Activated T-cell treated with anti-CD3 and anti-CD28 coated beads, Interleukin-2, amount 50 U/mL, for 4 hours (primary cell): Measurements from ENCODE around the gene C20orf202. TPM values are rescaled to one million over a fixed set of nuclear protein-coding genes. Genes with fewer than 3 reads are reported as not detected.
"Not testable (repeated sequence)": the region's sequence is repeated elsewhere in the genome, so short reads cannot be mapped to it uniquely, and the experiment has no call there.

ENCODE experiments used
- ATAC-seq, 2 donors: fragments of 200-7000 bp; cut with Tn5 transposase; one replicate each; pipeline ENCODE4 v1.10.0; 2021
- DNase-seq: peaks from one replicate; pipeline ENCODE4 v3.0.0-alpha.2; 2020
- H3K27me3 Mint-ChIP-seq: one replicate; pipeline ENCODE4 v1.8.0; 2021; ENCODE audit warnings: low read depth, mixed read lengths
- H3K36me3 Mint-ChIP-seq: one replicate; pipeline ENCODE4 v1.8.0; 2022; ENCODE audit warnings: mixed read lengths; ENCODE audit not compliant: insufficient read depth
- H3K4me1 Mint-ChIP-seq: one replicate; pipeline ENCODE4 v1.8.0; 2021; ENCODE audit warnings: low read depth, mixed read lengths
- H3K4me3 Mint-ChIP-seq: one replicate; pipeline ENCODE4 v1.8.0; 2021; ENCODE audit warnings: mild to moderate bottlenecking, moderate library complexity, mixed read lengths
- H3K9me3 Mint-ChIP-seq: one replicate; pipeline ENCODE4 v1.8.0; 2021; ENCODE audit warnings: mixed read lengths
- total RNA-seq, 3 donors: library from RNA; stranded (reverse); gene quantifications; one replicate each; pipeline ENCODE4 v1.2.1, GENCODE V29; 2021

Gene C20orf202
- total RNA-seq, 3 donors from 2014 or later: not detected

DNA sequence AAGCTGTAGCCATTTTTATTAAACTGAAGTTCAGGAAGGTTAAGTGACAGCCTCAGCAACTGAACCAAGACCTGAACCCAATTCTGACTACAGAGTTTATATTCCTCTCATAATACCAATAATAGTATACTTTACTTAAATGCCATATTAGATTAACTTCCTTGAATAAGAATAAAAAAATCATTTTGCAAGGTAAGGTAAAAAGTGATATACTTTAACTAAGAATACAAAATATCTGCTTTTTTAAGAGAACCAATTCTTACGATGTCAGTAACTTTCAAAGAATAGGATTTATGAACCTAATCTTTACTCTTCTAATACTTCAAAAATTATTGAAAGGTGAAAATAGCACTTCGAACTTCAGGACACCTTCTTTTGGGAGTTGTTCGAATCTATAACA lies 26.3 kb downstream of the C20orf202 start:
- Mint-ChIP-seq H3K9me3 (no peaks in the 10 kb centered on the region), H3K27me3 (peaks cover 10% of the 10 kb centered on the region), H3K4me3 (no peak overlapping the region), H3K36me3 (no peaks in the 10 kb centered on the region), H3K4me1 (peaks cover 7% of the 10 kb centered on the region)
- DNase-seq: no peak
- ATAC-seq: no peak

DNA sequence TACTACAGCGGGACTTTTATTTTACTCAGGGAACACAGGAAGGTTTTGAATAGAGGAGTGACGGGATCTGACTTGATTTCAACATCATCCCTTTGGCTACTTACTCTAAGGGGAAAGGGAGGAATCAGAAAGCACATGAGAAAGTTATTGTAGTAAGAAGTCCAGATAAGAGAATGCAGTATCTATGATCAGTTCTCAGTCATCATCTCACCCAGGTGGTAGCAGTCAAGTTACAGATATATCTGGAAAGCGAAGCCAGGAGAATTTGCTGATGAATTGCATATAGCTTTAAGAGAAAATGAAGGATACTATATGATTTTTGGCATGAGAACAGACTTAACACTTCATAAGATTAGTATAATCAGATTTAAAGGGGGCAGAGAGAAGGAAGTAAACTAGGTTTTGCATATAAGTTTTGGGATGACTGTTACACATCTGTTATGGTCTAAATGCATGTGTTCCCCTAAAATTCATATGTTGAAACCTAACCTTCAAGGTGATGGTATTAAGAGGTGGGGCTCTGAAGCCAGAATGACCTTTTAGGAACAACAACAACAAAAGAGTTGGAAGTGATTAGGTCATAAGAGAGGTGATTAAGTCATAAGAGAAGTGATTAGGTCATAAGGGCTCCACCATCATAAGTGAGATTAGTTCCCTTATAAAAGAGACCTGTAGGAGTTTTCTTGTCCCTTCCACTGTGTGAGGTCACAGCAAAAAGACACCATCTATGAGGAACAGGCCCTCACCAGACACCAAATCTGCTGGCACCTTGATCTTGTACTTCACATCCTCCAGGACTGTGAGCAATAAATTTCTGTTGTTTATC lies 29.2 kb downstream of the C20orf202 start:
- H3K27me3 Mint-ChIP-seq: peaks cover 13% of the 10 kb centered on the region
- ATAC-seq: no peak
- H3K4me1 Mint-ChIP-seq: peaks cover 1% of the 10 kb centered on the region
- no peak for DNase-seq
- H3K36me3 Mint-ChIP-seq: no peaks in the 10 kb centered on the region
- H3K4me3 Mint-ChIP-seq: no peak overlapping the region
- H3K9me3 Mint-ChIP-seq: no peaks in the 10 kb centered on the region

DNA sequence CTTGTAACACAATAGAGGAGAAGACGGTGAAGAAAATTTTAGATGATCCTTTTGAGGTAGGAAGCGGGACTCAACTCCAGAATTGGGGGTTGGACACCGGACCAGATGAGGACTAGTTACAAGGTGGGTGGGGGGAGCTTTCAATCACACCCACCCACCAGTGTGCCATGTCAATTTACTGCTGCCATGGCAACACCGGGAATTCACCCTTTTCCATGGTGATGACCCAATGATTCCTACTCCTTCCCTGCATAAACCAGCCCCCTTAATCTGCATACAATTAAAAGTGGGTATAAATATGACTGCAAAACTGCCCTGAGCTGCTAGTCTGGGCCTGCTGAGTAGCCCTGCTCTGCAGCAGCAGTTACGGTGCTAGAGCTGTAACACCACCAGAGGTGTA lies 37.3 kb downstream of the C20orf202 start:
- H3K36me3 Mint-ChIP-seq: no peaks in the 10 kb centered on the region
- DNase-seq (no peak), ATAC-seq (no peak)
- no peak overlapping the region for H3K4me3 Mint-ChIP-seq
- H3K9me3 Mint-ChIP-seq: no peaks in the 10 kb centered on the region
- H3K27me3 Mint-ChIP-seq: peaks cover 14% of the 10 kb centered on the region
- no peaks in the 10 kb centered on the region for H3K4me1 Mint-ChIP-seq

DNA sequence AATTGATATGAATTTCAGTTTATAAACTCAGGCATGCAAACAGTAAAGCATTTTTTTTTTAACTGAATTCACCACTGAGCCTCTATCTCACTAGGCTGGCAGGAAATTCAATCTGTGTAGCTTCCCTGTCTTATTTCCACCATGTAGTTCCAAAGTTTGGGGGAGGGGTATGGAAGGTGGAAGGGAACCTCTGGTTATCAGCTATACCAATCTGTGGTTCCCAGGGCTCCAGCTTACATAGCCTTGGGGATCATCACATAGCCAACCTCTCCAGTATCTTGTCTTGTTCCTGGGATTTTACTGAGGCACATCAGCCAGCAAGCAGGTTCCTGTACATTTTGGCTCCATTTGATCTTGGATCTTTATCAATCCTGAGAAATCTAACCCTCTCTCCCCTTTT lies 38.2 kb downstream of the C20orf202 start:
- Mint-ChIP-seq H3K9me3 (no peaks in the 10 kb centered on the region), H3K4me3 (no peak overlapping the region), H3K36me3 (no peaks in the 10 kb centered on the region), H3K27me3 (peaks cover 9% of the 10 kb centered on the region), H3K4me1 (no peaks in the 10 kb centered on the region)
- ATAC-seq (no peak), DNase-seq (no peak)

DNA sequence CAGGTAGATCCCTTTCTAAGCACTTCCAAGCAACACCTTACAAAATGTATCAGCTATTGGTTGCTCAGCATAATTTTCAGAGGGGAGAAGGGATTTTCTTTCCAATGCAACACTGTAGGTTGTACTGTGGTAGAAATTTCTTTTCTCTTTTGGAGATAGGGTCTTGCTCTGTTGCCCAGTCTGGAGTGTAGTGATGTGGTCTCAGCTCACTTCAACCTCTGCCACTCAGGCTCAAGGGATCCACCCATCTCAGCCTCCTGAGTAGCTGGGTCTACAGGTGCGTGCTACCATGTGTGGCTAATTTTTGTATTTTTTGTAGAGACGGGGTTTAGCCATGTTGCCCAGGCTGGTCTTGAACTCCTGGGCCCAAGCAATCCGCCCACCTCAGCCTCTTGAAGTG lies 38.8 kb downstream of the C20orf202 start:
- Mint-ChIP-seq H3K27me3 (peaks cover 9% of the 10 kb centered on the region), H3K9me3 (no peaks in the 10 kb centered on the region), H3K36me3 (no peaks in the 10 kb centered on the region)

DNA sequence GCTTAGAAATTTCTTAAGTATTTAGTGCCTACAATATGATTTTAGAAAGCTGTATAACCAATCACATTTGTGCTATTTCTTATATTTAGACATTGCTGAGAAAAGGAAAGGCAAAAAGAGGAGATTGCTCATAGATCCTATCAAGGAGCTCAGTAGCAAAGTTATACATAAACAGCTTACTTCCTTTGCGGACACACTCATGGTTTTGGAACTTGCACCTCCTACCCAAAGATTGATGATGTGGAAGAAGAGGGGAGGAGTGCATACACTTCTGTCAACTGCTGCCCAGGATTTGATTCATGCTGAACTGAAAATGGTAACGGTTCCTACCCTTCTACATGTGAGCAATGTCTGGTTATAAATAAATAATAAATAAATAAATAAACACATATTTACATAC lies 39.3 kb downstream of the C20orf202 start:
- no peaks in the 10 kb centered on the region for H3K9me3 Mint-ChIP-seq
- H3K36me3 Mint-ChIP-seq: no peaks in the 10 kb centered on the region
- H3K27me3 Mint-ChIP-seq: peaks cover 9% of the 10 kb centered on the region
- H3K4me1 Mint-ChIP-seq: no peaks in the 10 kb centered on the region
- H3K4me3 Mint-ChIP-seq: no peak overlapping the region
- ATAC-seq (peak; percentile 43 to 59), DNase-seq (no peak)

More for the DNA sequence above, 38.8 kb downstream of the C20orf202 start:
- no peak for ATAC-seq
- Mint-ChIP-seq H3K4me3 (no peak overlapping the region), H3K4me1 (no peaks in the 10 kb centered on the region)
- DNase-seq: no peak

DNA sequence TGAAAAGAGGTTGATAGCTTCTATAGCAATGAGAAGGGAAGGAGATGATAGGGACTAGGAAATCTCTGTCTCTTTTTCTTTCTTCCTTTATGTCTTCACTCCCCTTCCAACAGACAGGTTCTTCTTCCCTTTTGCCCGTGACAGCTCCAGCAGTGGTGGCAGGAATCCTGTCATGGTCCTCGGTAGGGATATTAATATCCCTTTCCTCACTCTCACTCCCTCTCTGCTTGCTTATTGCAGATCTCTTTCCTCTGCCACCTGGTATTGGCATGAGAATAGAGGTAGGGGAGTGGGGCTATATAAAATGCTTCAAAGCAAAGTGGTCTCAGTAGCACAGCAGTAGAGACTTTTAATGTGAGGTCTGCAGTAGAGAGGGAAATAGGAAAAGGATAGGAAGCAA lies 42.3 kb downstream of the C20orf202 start:
- Mint-ChIP-seq H3K9me3 (no peaks in the 10 kb centered on the region), H3K4me1 (no peaks in the 10 kb centered on the region), H3K36me3 (no peaks in the 10 kb centered on the region), H3K27me3 (peaks cover 3% of the 10 kb centered on the region), H3K4me3 (no peak overlapping the region)
- DNase-seq (no peak), ATAC-seq (no peak)

DNA sequence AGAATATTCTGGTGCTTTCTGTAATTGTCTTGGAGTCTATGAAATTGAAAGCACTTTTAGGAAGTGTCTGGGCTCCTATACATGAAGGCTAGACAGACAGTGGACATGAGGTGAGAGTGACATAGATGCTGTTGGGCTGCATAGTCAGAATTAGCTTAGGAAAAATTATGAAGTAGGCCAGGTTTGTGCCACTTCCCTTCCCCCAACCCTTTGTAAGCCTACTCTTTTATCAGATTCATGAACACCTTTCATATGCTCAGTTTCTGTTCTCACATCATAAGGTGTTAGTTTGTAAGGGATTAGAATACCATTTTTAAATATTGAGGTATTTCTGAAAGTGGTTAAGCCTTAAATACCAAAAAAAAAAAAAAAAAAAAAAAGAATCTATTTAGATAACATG lies 44.4 kb downstream of the C20orf202 start:
- no peak for DNase-seq
- Mint-ChIP-seq H3K9me3 (peaks cover 3% of the 10 kb centered on the region), H3K4me3 (no peak overlapping the region), H3K27me3 (peaks cover 2% of the 10 kb centered on the region), H3K36me3 (no peaks in the 10 kb centered on the region), H3K4me1 (peaks cover 7% of the 10 kb centered on the region)
- ATAC-seq: no peak

DNA sequence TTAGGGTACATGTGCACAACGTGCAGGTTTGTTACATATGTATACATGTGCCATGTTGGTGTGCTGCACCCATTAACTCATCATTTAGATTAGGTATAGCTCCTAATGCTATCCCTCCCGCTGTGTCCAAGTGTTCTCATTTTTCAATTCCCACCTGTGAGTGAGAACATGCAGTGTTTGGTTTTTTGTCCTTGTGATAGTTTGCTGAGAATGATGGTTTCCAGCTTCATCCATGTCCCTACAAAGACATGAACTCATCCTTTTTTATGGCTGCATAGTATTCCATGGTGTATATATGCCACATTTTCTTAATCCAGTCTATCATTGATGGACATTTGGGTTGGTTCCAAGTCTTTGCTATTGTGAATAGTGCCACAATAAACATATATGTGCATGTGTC lies 47.0 kb downstream of the C20orf202 start:
- H3K36me3 Mint-ChIP-seq, DNase-seq, H3K27me3 Mint-ChIP-seq, ATAC-seq, H3K9me3 Mint-ChIP-seq, H3K4me1 Mint-ChIP-seq, H3K4me3 Mint-ChIP-seq: not testable (repeated sequence)

DNA sequence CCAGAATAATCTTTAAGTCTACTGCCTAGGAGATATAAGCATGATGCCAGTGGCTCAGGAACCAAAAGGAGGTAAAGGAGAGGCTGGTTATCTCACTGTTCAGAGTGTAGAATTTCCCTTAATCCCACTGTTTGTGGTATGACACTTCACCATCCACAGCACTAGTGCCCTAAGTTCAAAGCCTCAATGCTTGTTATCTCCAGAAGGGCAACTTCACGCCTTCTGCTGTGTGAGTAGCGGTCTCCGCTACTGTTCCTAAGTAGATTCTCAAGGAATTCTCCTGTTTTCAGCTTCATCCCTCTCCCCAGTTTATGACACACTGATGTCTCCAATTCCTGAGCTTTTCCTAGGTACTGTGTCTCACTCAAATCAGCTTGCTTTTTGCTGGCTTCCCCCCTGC lies 49.2 kb downstream of the C20orf202 start:
- H3K9me3 Mint-ChIP-seq: peaks cover 3% of the 10 kb centered on the region
- H3K4me1 Mint-ChIP-seq: peaks cover 7% of the 10 kb centered on the region
- no peaks in the 10 kb centered on the region for H3K36me3 Mint-ChIP-seq
- DNase-seq: no peak
- peaks cover 4% of the 10 kb centered on the region for H3K27me3 Mint-ChIP-seq
- ATAC-seq: no peak
- H3K4me3 Mint-ChIP-seq: no peak overlapping the region

DNA sequence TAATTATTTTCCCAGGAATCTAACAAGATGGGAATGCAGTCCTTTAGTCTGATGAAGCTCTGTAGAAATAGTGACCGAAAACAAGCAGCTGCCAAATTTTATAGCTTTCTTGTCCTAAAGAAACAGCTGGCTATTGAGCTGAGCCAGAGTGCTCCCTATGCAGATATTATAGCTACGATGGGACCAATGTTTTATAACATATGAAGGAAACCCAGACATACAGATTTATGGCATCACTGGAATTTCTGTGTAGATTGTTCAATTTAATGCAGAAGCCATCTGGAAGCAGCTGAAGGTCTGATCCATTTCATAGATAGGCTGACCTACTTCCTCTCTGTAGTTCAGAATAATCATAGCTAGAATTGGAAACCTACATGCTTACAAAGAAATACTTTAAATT lies 51.0 kb downstream of the C20orf202 start:
- ATAC-seq: no peak
- H3K36me3 Mint-ChIP-seq: no peaks in the 10 kb centered on the region
- no peak overlapping the region for H3K4me3 Mint-ChIP-seq
- H3K27me3 Mint-ChIP-seq: peaks cover 4% of the 10 kb centered on the region
- peaks cover 3% of the 10 kb centered on the region for H3K9me3 Mint-ChIP-seq
- DNase-seq: no peak
- H3K4me1 Mint-ChIP-seq: peaks cover 7% of the 10 kb centered on the region

DNA sequence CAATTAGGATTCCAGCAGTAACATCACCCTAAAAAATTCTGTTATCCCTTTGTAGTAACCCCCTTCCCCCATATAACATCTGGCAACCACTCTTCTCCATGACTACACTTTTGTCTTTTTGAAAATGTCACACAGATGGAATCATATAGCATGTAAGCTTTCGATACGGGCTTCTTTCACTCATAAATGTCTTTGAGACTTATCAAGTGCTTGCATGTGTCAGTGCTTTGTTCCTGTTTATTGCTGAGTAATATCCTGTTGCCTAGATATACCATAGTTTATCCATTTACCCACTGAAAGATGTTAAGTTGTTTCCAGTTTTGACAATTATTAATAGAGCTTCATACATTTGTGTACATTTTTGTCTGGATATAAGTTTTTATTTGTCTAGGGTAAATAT lies 52.4 kb downstream of the C20orf202 start:
- Mint-ChIP-seq H3K4me1 (peaks cover 7% of the 10 kb centered on the region), H3K9me3 (peaks cover 3% of the 10 kb centered on the region), H3K4me3 (no peak overlapping the region), H3K36me3 (no peaks in the 10 kb centered on the region), H3K27me3 (peaks cover 4% of the 10 kb centered on the region)
- no peak for ATAC-seq
- DNase-seq: no peak

Other genes with a start within 250 kb of the C20orf202 start
- not detected for gene RSPO4, start 201.1 kb upstream of the C20orf202 start, total RNA-seq
- gene PSMF1, start 84.9 kb upstream of the C20orf202 start, total RNA-seq: 100 to 1,000 TPM; 224 to 272 (median 230) TPM
- not detected for gene TMEM74B, start 18.5 kb upstream of the C20orf202 start, total RNA-seq
- under 1 TPM in 1 of 3 donors, not detected in 2; 0.71 TPM for gene RAD21L1, start 22.6 kb downstream of the C20orf202 start, total RNA-seq
- 1 to 10 TPM; 1.4 to 2.6 (median 1.9) TPM for gene SNPH, start 62.8 kb downstream of the C20orf202 start, total RNA-seq
- 1 to 10 TPM; 1.9 to 3.2 (median 2.2) TPM for gene SDCBP2, start 125.7 kb downstream of the C20orf202 start, total RNA-seq
- gene FKBP1A, start 189.6 kb downstream of the C20orf202 start, total RNA-seq: 100 to 1,000 TPM; 253 to 300 (median 258) TPM